HepG2 (cell line): ENCODE data around the gene SIRT6. TPM values are rescaled to one million over a fixed set of nuclear protein-coding genes. Genes with fewer than 3 reads are reported as not detected.

ENCODE experiments used
- ARID5B ChIP-seq: IDR thresholded peaks from 2 replicates; pipeline ENCODE4 v1.4.0; 2020; ENCODE audit warnings: mild to moderate bottlenecking, missing genetic modification reagents
- HMG20B ChIP-seq: conservative IDR thresholded peaks from 2 replicates; pipeline ENCODE4 v1.6.1; 2016; ENCODE audit warnings: missing genetic modification reagents, missing compliant biosample characterization
- HNF1B ChIP-seq: sonication (generic); formaldehyde crosslinking; IDR thresholded peaks from 2 replicates; pipeline ENCODE4 v1.5.1; 2020; ENCODE audit warnings: mild to moderate bottlenecking, moderate library complexity, missing genetic modification reagents
- MAFG ChIP-seq: sonication (generic); formaldehyde crosslinking; IDR thresholded peaks from 2 replicates; pipeline ENCODE4 v1.5.1; 2020; ENCODE audit warnings: mild to moderate bottlenecking, missing genetic modification reagents
- NR2F6 ChIP-seq, 2 experiments: IDR thresholded peaks; 2 replicates each; pipeline ENCODE4 v1.6.1; 2016; ENCODE audit warnings: antibody characterized with exemption in 1 of 2, mild to moderate bottlenecking in 1 of 2
- ZNF224 ChIP-seq: sonication (generic); formaldehyde crosslinking; IDR thresholded peaks from 2 replicates; pipeline ENCODE4 v1.5.0; 2020; ENCODE audit warnings: mild to moderate bottlenecking, missing genetic modification reagents
- ZNF292 ChIP-seq: sonication (generic); formaldehyde crosslinking; IDR thresholded peaks from 2 replicates; pipeline ENCODE4 v1.8.1; 2022; ENCODE audit warnings: mild to moderate bottlenecking, low read depth, missing genetic modification reagents, borderline replicate concordance
- ZNF343 ChIP-seq: sonication (generic); formaldehyde crosslinking; IDR thresholded peaks from 2 replicates; pipeline ENCODE4 v1.4.0; 2020; ENCODE audit warnings: mild to moderate bottlenecking, missing genetic modification reagents
- polyA plus RNA-seq, 8 experiments: library from polyadenylated mRNA; depleted of rRNA in 3 of 8; stranded (reverse) in 7 of 8; unstranded in 1 of 8; fragments of >200 nt; fragmentation: Illumina TruSeq in 4 of 8; extraction: Trizol in 4 of 8; gene quantifications; 2 replicates each; pipeline versions ENCODE4 v1.2.1 to v1.2.3, GENCODE V29; 2011 to 2016; ENCODE audit warnings: low read depth in 4 of 8, missing spikeins in 1 of 8, mixed read lengths in 1 of 8; ENCODE audit not compliant: insufficient read depth in 1 of 8
- total RNA-seq, 5 experiments: library from RNA; depleted of rRNA; stranded (reverse); fragments of >200 nt; fragmentation: Illumina TruSeq; extraction: Trizol; gene quantifications; 2 replicates each; pipeline ENCODE4 v1.2.3, GENCODE V29; 2016; ENCODE audit warnings: low read depth in 1 of 5
- TF ChIP-seq, protein P1 (sequence below): sonication (generic); formaldehyde crosslinking; IDR thresholded peaks from 2 replicates; pipeline ENCODE4 v1.4.0; 2020; ENCODE audit warnings: missing genetic modification reagents
- TF ChIP-seq, protein P2 (sequence below): sonication (generic); formaldehyde crosslinking; IDR thresholded peaks from 2 replicates; pipeline ENCODE4 v1.4.0; 2020; ENCODE audit warnings: missing genetic modification reagents
- TF ChIP-seq, protein P3 (sequence below): IDR thresholded peaks from 2 replicates; pipeline ENCODE4 v1.6.1; 2016
- TF ChIP-seq, protein P4 (sequence below): sonication (generic); formaldehyde crosslinking; conservative IDR thresholded peaks from 2 replicates; pipeline ENCODE4 v1.4.0; 2020; ENCODE audit warnings: mild to moderate bottlenecking, missing genetic modification reagents, moderate library complexity

The SIRT6 gene
- total and polyA plus RNA-seq, 2 of the 13 experiments (the other 11 are each of a cell fraction or from before 2014, with no cell fraction given): 11.0 to 18.4 TPM

GRCh38 chr19:4130744-4131438, 51.5 kb downstream of the SIRT6 start (continued):
- TF ChIP-seq ZNF292 (peak; percentile 61; the same call in 1 of the 2 replicates), HMG20B (0 out of 2 replicates have a peak, but pooled peaks have one; percentile 31), MAFG (CRISPR knock-in tag) (peak; percentile 66; the same call in 1 of the 2 replicates), ZNF224 (CRISPR knock-in tag) (no peak), ARID5B (CRISPR knock-in tag) (peak; percentile 80), HNF1B (CRISPR knock-in tag) (peak; percentile 53; the same call in 1 of the 2 replicates), NR2F6 (IDR thresholded peaks at IDR 0.05) (0 out of 2 replicates have a peak, but pooled peaks have one; percentile 36), NR2F6 (CRISPR knock-in tag; IDR thresholded peaks at IDR 0.05) (peak; percentile 14; the same call in 1 of the 2 replicates), ZNF343 (CRISPR knock-in tag) (no peak)
- TF ChIP-seq, protein P1, sequence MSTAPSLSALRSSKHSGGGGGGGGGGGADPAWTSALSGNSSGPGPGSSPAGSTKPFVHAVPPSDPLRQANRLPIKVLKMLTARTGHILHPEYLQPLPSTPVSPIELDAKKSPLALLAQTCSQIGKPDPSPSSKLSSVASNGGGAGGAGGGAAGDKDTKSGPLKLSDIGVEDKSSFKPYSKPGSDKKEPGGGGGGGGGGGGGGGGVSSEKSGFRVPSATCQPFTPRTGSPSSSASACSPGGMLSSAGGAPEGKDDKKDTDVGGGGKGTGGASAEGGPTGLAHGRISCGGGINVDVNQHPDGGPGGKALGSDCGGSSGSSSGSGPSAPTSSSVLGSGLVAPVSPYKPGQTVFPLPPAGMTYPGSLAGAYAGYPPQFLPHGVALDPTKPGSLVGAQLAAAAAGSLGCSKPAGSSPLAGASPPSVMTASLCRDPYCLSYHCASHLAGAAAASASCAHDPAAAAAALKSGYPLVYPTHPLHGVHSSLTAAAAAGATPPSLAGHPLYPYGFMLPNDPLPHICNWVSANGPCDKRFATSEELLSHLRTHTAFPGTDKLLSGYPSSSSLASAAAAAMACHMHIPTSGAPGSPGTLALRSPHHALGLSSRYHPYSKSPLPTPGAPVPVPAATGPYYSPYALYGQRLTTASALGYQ (CRISPR knock-in tag): peak; percentile 53; the same call in 1 of the 2 replicates
- TF ChIP-seq, protein P2, sequence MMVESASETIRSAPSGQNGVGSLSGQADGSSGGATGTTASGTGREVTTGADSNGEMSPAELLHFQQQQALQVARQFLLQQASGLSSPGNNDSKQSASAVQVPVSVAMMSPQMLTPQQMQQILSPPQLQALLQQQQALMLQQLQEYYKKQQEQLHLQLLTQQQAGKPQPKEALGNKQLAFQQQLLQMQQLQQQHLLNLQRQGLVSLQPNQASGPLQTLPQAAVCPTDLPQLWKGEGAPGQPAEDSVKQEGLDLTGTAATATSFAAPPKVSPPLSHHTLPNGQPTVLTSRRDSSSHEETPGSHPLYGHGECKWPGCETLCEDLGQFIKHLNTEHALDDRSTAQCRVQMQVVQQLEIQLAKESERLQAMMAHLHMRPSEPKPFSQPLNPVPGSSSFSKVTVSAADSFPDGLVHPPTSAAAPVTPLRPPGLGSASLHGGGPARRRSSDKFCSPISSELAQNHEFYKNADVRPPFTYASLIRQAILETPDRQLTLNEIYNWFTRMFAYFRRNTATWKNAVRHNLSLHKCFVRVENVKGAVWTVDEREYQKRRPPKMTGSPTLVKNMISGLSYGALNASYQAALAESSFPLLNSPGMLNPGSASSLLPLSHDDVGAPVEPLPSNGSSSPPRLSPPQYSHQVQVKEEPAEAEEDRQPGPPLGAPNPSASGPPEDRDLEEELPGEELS (CRISPR knock-in tag): peak; percentile 43
- TF ChIP-seq, protein P3, sequence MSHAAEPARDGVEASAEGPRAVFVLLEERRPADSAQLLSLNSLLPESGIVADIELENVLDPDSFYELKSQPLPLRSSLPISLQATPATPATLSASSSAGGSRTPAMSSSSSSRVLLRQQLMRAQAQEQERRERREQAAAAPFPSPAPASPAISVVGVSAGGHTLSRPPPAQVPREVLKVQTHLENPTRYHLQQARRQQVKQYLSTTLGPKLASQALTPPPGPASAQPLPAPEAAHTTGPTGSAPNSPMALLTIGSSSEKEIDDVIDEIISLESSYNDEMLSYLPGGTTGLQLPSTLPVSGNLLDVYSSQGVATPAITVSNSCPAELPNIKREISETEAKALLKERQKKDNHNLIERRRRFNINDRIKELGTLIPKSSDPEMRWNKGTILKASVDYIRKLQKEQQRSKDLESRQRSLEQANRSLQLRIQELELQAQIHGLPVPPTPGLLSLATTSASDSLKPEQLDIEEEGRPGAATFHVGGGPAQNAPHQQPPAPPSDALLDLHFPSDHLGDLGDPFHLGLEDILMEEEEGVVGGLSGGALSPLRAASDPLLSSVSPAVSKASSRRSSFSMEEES (CRISPR knock-in tag): peak; percentile 94
- TF ChIP-seq, protein P4, sequence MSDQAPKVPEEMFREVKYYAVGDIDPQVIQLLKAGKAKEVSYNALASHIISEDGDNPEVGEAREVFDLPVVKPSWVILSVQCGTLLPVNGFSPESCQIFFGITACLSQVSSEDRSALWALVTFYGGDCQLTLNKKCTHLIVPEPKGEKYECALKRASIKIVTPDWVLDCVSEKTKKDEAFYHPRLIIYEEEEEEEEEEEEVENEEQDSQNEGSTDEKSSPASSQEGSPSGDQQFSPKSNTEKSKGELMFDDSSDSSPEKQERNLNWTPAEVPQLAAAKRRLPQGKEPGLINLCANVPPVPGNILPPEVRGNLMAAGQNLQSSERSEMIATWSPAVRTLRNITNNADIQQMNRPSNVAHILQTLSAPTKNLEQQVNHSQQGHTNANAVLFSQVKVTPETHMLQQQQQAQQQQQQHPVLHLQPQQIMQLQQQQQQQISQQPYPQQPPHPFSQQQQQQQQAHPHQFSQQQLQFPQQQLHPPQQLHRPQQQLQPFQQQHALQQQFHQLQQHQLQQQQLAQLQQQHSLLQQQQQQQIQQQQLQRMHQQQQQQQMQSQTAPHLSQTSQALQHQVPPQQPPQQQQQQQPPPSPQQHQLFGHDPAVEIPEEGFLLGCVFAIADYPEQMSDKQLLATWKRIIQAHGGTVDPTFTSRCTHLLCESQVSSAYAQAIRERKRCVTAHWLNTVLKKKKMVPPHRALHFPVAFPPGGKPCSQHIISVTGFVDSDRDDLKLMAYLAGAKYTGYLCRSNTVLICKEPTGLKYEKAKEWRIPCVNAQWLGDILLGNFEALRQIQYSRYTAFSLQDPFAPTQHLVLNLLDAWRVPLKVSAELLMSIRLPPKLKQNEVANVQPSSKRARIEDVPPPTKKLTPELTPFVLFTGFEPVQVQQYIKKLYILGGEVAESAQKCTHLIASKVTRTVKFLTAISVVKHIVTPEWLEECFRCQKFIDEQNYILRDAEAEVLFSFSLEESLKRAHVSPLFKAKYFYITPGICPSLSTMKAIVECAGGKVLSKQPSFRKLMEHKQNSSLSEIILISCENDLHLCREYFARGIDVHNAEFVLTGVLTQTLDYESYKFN: peak; percentile 73
